Panc1 (cell line): ENCODE results near the gene ANAPC15. TPM values are rescaled to one million over a fixed set of nuclear protein-coding genes. Genes with fewer than 3 reads are reported as not detected.

Experiments
- ATAC-seq: fragments of 200-7000 bp; cut with Tn5 transposase; 2 replicates; pipeline ENCODE4 v1.9.1; 2020; ENCODE audit warnings: mild to moderate bottlenecking, moderate library complexity
- BruUV-seq: library from RNA; stranded (reverse); fragments of 400-500 nt; replicated peaks from 2 replicates; lab custom pipeline; 2021; lab: Mats Ljungman, UMichigan
- CTCF ChIA-PET: fragments of 300-600 bp; sonication (Branson Sonifier 250); formaldehyde crosslinking; loops from one replicate; lab custom pipeline; 2022; ENCODE audit warnings: antibody characterized with exemption; lab: Charles Lee
- POLR2A ChIA-PET: fragments of 300-600 bp; sonication (Branson Sonifier 250); formaldehyde crosslinking; loops from one replicate; lab custom pipeline; 2022; ENCODE audit warnings: antibody characterized with exemption; lab: Charles Lee
- DNase-seq: peaks from one replicate; pipeline ENCODE4 v3.0.0-alpha.2; 2010; ENCODE audit warnings: low read depth, low spot score
- H3K27ac ChIP-seq: 2 replicates; pipeline ENCODE4 v1.5.1; 2011; ENCODE audit warnings: mild to moderate bottlenecking, low read length, inconsistent platforms
- H3K27me3 ChIP-seq: fragments of 200-500 bp; sonication (Bioruptor generic); 2 replicates; pipeline ENCODE4 v1.6.0; 2014; ENCODE audit warnings: low read length, inconsistent platforms; ENCODE audit not compliant: control insufficient read depth, insufficient read depth
- H3K36me3 ChIP-seq: fragments of 200-500 bp; sonication (Bioruptor generic); 2 replicates; pipeline ENCODE4 v1.5.1; 2014; ENCODE audit warnings: inconsistent platforms, mild to moderate bottlenecking, low read length, moderate library complexity; ENCODE audit not compliant: control insufficient read depth, insufficient read depth
- H3K4me1 ChIP-seq: 2 replicates; pipeline ENCODE4 v1.5.1; 2011; ENCODE audit warnings: inconsistent platforms, mild to moderate bottlenecking, low read length, moderate library complexity; ENCODE audit not compliant: control insufficient read depth, insufficient read depth
- H3K4me3 ChIP-seq, 2 experiments: 2 replicates each; pipeline ENCODE4 v1.5.1; 2011 to 2012; ENCODE audit warnings: low read depth in 2 of 2, low read length in 2 of 2, mild to moderate bottlenecking in 2 of 2, inconsistent platforms in 1 of 2, moderate library complexity in 1 of 2
- H3K9me3 ChIP-seq: fragments of 200-500 bp; sonication (Bioruptor generic); 2 replicates; pipeline ENCODE4 v1.5.1; 2014; ENCODE audit warnings: low read depth, mild to moderate bottlenecking, inconsistent platforms, low read length, moderate library complexity; ENCODE audit not compliant: control insufficient read depth, insufficient read depth
- POLR2AphosphoS5 ChIP-seq: IDR thresholded peaks from 2 replicates; pipeline ENCODE4 v1.6.1; 2012; ENCODE audit warnings: mild to moderate bottlenecking, low read depth, low read length, moderate library complexity
- SIN3A ChIP-seq: IDR thresholded peaks from 2 replicates; pipeline ENCODE4 v1.6.1; 2012; ENCODE audit warnings: low read depth, mild to moderate bottlenecking, low read length, moderate library complexity, borderline replicate concordance; ENCODE audit not compliant: insufficient read depth
- TCF7L2 ChIP-seq: IDR thresholded peaks from 2 replicates; pipeline ENCODE4 v1.6.1; 2011; ENCODE audit warnings: mild to moderate bottlenecking, low read depth, low read length, inconsistent platforms
- in situ Hi-C: cut with HindIII; loops from 2 replicates; pipeline ENCODE4 v1.10.0; 2016; ENCODE audit warnings: low sequenced_read_pairs, low pct_unique_long_range_greater_than_20kb
- intact Hi-C: fragments of 100-400 bp; cut with micrococcal nuclease; formaldehyde crosslinking; loops from one replicate; pipeline ENCODE4 v1.10.0; 2022; ENCODE audit not compliant: unreplicated experiment
- total RNA-seq: library from RNA; stranded (reverse); gene quantifications from one replicate; pipeline ENCODE4 v1.2.1, GENCODE V29; 2021; ENCODE audit not compliant: unreplicated experiment
- TF ChIP-seq, protein P1 (sequence below): fragments of 450-650 bp; IDR thresholded peaks from 2 replicates; pipeline ENCODE4 v1.5.1; 2017; ENCODE audit warnings: mild to moderate bottlenecking
- TF ChIP-seq, protein P2 (sequence below), 2 experiments: IDR thresholded peaks; 2 replicates each; pipeline ENCODE4 v1.6.1; 2011 to 2012; ENCODE audit warnings: low read depth in 2 of 2, control low read depth in 1 of 2, low read length in 1 of 2, mild to moderate bottlenecking in 1 of 2, moderate library complexity in 1 of 2; ENCODE audit not compliant: insufficient read depth in 1 of 2

Gene ANAPC15
- total RNA-seq, 1 experiment from 2014 or later: 78.2 TPM

DNA sequence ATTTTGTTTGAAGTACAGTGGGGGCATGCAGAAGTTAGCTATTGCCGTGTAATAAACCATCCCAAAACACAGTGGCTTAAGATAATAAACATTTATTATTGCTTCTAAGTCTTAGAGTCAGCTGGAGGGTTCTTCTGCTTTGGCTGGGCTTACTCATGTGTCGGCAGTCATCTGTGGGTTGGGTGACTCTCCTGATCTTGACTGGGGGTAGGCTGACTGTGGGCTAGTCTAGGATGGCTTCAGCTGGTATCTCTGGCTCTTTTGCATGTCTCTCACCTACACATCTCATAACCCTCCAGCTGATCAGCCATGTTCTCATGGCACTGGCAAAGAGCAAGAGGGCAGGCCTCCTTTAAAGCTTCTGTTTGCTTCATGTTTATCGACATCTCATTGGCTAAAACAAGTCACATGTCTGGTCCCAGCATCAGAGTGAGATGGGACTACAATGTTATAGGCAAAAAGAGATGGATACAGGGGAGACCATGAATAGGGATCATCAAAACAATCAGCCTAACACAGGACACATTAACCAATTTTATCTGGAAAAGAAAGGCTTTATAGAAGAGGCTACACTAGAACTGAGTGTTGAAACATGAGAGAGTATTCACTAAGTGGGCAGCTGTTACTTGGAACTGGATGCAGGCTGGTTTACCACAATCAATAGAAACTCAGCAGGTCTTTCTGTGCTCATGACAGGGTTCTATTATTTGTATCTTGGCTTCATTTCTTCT is 26.7 kb downstream of the ANAPC15 start:
- POLR2A ChIA-PET: interaction anchor here (0.8 to 1.0 kb wide), 2 partner anchors 12 to 14 kb away, joined by 4 to 6 read pairs; no protein-coding TSS in a partner anchor
- H3K4me3 ChIP-seq: no peak overlapping the region
- no peaks in the 10 kb centered on the region for H3K9me3 ChIP-seq
- CTCF ChIA-PET: interaction anchor here (0.5 kb wide), 1 partner anchor 59 kb away, joined by 6 read pairs; no protein-coding TSS in a partner anchor
- H3K36me3 ChIP-seq: no peaks in the 10 kb centered on the region
- intact Hi-C loops (no loop called here), in situ Hi-C loops (no loop called here)
- ATAC-seq: no peak
- no peak for DNase-seq
- no peaks in the 10 kb centered on the region for H3K27me3 ChIP-seq
- no TSS peak for BruUV-seq
- peaks cover 8% of the 10 kb centered on the region for H3K4me1 ChIP-seq
- no peak for TF ChIP-seq SIN3A
- H3K27ac ChIP-seq: no peak overlapping the region

DNA sequence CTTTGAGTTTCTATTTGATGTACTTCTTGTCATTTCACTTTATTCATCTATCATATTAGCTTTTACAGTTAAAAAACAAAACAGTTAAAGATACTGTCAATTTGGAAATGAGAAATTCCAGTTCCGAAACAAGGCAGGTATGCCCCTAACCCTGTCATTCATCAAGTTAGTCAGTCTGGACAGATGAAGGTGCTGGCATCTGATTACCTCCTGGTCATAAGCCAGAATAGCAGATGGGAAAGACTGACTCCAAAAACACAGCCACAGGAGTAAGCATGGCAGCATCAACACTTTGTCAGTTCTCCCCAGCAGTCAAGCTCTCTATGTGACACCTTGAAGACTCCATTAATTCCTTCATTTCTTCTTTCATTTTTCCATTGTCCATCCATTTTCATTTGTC is 27.5 kb downstream of the ANAPC15 start:
- Histone ChIP-seq H3K27me3 (no peaks in the 10 kb centered on the region), H3K4me3 (no peak overlapping the region), H3K27ac (no peak overlapping the region), H3K4me1 (peaks cover 8% of the 10 kb centered on the region), H3K36me3 (no peaks in the 10 kb centered on the region), H3K9me3 (no peaks in the 10 kb centered on the region)
- no peak for ATAC-seq
- ChIA-PET CTCF (no interaction called here), POLR2A (interaction anchor here (0.6 to 1.0 kb wide), 2 partner anchors 11 to 15 kb away, joined by 3 to 6 read pairs; no protein-coding TSS in a partner anchor)
- no peak for TF ChIP-seq POLR2AphosphoS5
- TF ChIP-seq, protein P1, sequence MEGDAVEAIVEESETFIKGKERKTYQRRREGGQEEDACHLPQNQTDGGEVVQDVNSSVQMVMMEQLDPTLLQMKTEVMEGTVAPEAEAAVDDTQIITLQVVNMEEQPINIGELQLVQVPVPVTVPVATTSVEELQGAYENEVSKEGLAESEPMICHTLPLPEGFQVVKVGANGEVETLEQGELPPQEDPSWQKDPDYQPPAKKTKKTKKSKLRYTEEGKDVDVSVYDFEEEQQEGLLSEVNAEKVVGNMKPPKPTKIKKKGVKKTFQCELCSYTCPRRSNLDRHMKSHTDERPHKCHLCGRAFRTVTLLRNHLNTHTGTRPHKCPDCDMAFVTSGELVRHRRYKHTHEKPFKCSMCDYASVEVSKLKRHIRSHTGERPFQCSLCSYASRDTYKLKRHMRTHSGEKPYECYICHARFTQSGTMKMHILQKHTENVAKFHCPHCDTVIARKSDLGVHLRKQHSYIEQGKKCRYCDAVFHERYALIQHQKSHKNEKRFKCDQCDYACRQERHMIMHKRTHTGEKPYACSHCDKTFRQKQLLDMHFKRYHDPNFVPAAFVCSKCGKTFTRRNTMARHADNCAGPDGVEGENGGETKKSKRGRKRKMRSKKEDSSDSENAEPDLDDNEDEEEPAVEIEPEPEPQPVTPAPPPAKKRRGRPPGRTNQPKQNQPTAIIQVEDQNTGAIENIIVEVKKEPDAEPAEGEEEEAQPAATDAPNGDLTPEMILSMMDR: no peak
- no peak for TF ChIP-seq SIN3A
- TF ChIP-seq, protein P2, sequence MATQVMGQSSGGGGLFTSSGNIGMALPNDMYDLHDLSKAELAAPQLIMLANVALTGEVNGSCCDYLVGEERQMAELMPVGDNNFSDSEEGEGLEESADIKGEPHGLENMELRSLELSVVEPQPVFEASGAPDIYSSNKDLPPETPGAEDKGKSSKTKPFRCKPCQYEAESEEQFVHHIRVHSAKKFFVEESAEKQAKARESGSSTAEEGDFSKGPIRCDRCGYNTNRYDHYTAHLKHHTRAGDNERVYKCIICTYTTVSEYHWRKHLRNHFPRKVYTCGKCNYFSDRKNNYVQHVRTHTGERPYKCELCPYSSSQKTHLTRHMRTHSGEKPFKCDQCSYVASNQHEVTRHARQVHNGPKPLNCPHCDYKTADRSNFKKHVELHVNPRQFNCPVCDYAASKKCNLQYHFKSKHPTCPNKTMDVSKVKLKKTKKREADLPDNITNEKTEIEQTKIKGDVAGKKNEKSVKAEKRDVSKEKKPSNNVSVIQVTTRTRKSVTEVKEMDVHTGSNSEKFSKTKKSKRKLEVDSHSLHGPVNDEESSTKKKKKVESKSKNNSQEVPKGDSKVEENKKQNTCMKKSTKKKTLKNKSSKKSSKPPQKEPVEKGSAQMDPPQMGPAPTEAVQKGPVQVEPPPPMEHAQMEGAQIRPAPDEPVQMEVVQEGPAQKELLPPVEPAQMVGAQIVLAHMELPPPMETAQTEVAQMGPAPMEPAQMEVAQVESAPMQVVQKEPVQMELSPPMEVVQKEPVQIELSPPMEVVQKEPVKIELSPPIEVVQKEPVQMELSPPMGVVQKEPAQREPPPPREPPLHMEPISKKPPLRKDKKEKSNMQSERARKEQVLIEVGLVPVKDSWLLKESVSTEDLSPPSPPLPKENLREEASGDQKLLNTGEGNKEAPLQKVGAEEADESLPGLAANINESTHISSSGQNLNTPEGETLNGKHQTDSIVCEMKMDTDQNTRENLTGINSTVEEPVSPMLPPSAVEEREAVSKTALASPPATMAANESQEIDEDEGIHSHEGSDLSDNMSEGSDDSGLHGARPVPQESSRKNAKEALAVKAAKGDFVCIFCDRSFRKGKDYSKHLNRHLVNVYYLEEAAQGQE (IDR thresholded peaks at IDR 0.05; ENCODE audit: insufficient read depth in 1 of 2, low read depth in 2 of 2, low read length in 1 of 2): no peak
- TF ChIP-seq TCF7L2: no peak
- intact Hi-C loops (no loop called here), in situ Hi-C loops (no loop called here)
- no peak for DNase-seq
- no TSS peak for BruUV-seq

DNA sequence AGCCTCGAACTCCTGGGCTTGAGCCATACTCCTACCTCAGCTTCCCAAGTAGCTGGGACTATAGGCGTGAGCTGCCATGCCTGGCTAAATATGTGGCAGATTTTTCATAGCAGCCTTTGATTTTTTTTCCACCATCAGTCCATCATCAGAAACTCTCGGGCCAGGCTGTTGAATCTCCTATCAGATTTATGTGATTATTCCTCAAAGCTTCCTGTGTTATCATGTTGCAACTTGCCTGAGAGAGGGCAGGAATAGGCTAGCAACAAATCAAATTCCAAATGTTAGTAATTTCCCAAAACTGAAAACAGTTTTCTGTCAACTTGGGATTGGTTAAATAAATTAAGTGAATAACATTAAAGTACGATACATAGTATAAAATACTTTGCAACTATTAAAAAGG is 28.4 kb downstream of the ANAPC15 start:
- Histone ChIP-seq H3K27me3 (no peaks in the 10 kb centered on the region), H3K36me3 (no peaks in the 10 kb centered on the region), H3K4me3 (no peak overlapping the region), H3K9me3 (no peaks in the 10 kb centered on the region), H3K27ac (no peak overlapping the region), H3K4me1 (peaks cover 8% of the 10 kb centered on the region)
- TF ChIP-seq SIN3A: no peak
- TF ChIP-seq, protein P2 (IDR thresholded peaks at IDR 0.05; ENCODE audit: insufficient read depth in 1 of 2, low read depth in 2 of 2, low read length in 1 of 2): no peak
- intact Hi-C loops (no loop called here), in situ Hi-C loops (no loop called here)
- no TSS peak for BruUV-seq
- ChIA-PET CTCF (no interaction called here), POLR2A (interaction anchor here (0.5 to 0.7 kb wide), 2 partner anchors 11 to 1309 kb away, joined by 3 to 8 read pairs; no protein-coding TSS in a partner anchor)
- ATAC-seq (no peak), DNase-seq (no peak)
